ENCODE measurements around the gene KRT6B. TPM values are rescaled to one million over a fixed set of nuclear protein-coding genes. Genes with fewer than 3 reads are reported as not detected.
A peak's percentile ranks its signal among the peaks of the same experiment; 100 is the strongest.

KRT6B gene
- total RNA-seq, 1 experiment from 2014 or later = 7.7 TPM

- no peak overlapping the region for H3K27ac ChIP-seq (ENCODE audit: low read length)
- H3K4me3 ChIP-seq (ENCODE audit: low read length) = no peak overlapping the region
- ATAC-seq (no peak), DNase-seq (no peak)
- ChIA-PET CTCF (no interaction called here), POLR2A (ENCODE audit: unreplicated experiment) (no interaction called here)
- H3K36me3 ChIP-seq (ENCODE audit: low read depth, low read length) = no peaks in the 10 kb centered on the region
- H3K9me2 ChIP-seq (replicated peaks; ENCODE audit: low read length) = no peaks in the 10 kb centered on the region
- H3K79me2 ChIP-seq (ENCODE audit: low read length) = no peaks in the 10 kb centered on the region
- no peak overlapping the region for H3K4me2 ChIP-seq (ENCODE audit: low read length)
- intact Hi-C loops (cut with micrococcal nuclease) = no loop called here
- peaks cover 96% of the 10 kb centered on the region for H3K4me1 ChIP-seq (ENCODE audit: insufficient read depth, low read length)
- H3K9ac ChIP-seq (ENCODE audit: low read length) = no peak overlapping the region
- H3K27me3 ChIP-seq (ENCODE audit: low read length) = no peaks in the 10 kb centered on the region
- no peak for TF ChIP-seq EZH2 (IDR thresholded peaks at IDR 0.05; ENCODE audit: low read length, unreplicated experiment)
- TF ChIP-seq, protein P1, sequence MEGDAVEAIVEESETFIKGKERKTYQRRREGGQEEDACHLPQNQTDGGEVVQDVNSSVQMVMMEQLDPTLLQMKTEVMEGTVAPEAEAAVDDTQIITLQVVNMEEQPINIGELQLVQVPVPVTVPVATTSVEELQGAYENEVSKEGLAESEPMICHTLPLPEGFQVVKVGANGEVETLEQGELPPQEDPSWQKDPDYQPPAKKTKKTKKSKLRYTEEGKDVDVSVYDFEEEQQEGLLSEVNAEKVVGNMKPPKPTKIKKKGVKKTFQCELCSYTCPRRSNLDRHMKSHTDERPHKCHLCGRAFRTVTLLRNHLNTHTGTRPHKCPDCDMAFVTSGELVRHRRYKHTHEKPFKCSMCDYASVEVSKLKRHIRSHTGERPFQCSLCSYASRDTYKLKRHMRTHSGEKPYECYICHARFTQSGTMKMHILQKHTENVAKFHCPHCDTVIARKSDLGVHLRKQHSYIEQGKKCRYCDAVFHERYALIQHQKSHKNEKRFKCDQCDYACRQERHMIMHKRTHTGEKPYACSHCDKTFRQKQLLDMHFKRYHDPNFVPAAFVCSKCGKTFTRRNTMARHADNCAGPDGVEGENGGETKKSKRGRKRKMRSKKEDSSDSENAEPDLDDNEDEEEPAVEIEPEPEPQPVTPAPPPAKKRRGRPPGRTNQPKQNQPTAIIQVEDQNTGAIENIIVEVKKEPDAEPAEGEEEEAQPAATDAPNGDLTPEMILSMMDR (conservative IDR thresholded peaks at IDR 0.05; ENCODE audit: low read depth, low read length) = no peak
- no peak for TF ChIP-seq EZH2phosphoT487 (IDR thresholded peaks at IDR 0.05; ENCODE audit: borderline replicate concordance, low read length)
- no TSS peak for BruUV-seq (replicated peaks)
- peaks cover 36% of the 10 kb centered on the region for H3F3A ChIP-seq (ENCODE audit: low read length, unreplicated experiment)
- H4K20me1 ChIP-seq (ENCODE audit: low read length) = no peaks in the 10 kb centered on the region
- H2AFZ ChIP-seq (ENCODE audit: low read length) = no peak overlapping the region
- no peaks in the 10 kb centered on the region for H3K9me3 ChIP-seq (ENCODE audit: low read length)
These were observed 13.3 kb downstream of the KRT6B start for GRCh38 chr12:52438305-52439301.

- H4K20me1 ChIP-seq (ENCODE audit: low read length) = no peaks in the 10 kb centered on the region
- H3K79me2 ChIP-seq (ENCODE audit: low read length) = no peaks in the 10 kb centered on the region
These were observed 14.4 kb downstream of the KRT6B start for GRCh38 chr12:52437508-52437907.

More at GRCh38 chr12:52437508-52437907, 14.4 kb downstream of the KRT6B start:
- peaks cover 88% of the 10 kb centered on the region for H3K4me1 ChIP-seq (ENCODE audit: insufficient read depth, low read length)
- ATAC-seq (no peak), DNase-seq (no peak)
- intact Hi-C loops (cut with micrococcal nuclease) = no loop called here
- no TSS peak for BruUV-seq (replicated peaks)
- H3K9ac ChIP-seq (ENCODE audit: low read length) = peak overlapping the region; percentile 74; the same call in 1 of the 2 replicates
- TF ChIP-seq, protein P1 (conservative IDR thresholded peaks at IDR 0.05; ENCODE audit: low read depth, low read length) = no peak
- TF ChIP-seq EZH2phosphoT487 (IDR thresholded peaks at IDR 0.05; ENCODE audit: borderline replicate concordance, low read length) (no peak), EZH2 (IDR thresholded peaks at IDR 0.05; ENCODE audit: low read length, unreplicated experiment) (no peak)
- H3K27ac ChIP-seq (ENCODE audit: low read length) = peak overlapping the region; percentile 93
- no peaks in the 10 kb centered on the region for H3K36me3 ChIP-seq (ENCODE audit: low read depth, low read length)
- H3K9me2 ChIP-seq (replicated peaks; ENCODE audit: low read length) = no peaks in the 10 kb centered on the region
- no peaks in the 10 kb centered on the region for H3K27me3 ChIP-seq (ENCODE audit: low read length)
- H3K9me3 ChIP-seq (ENCODE audit: low read length) = no peaks in the 10 kb centered on the region
- ChIA-PET POLR2A (ENCODE audit: unreplicated experiment) (no interaction called here), CTCF (no interaction called here)
- no peak overlapping the region for H3K4me2 ChIP-seq (ENCODE audit: low read length)
- H3F3A ChIP-seq (ENCODE audit: low read length, unreplicated experiment) = peaks cover 31% of the 10 kb centered on the region
- no peak overlapping the region for H3K4me3 ChIP-seq (ENCODE audit: low read length)
- no peak overlapping the region for H2AFZ ChIP-seq (ENCODE audit: low read length)

Measured in PC-3 (cell line).